Measurements from ENCODE around the gene BCL2L1. TPM values are rescaled to one million over a fixed set of nuclear protein-coding genes. Genes with fewer than 3 reads are reported as not detected.

The BCL2L1 gene
- total and polyA plus RNA-seq, 2 donors (not counting 3 experiments of a cell fraction or from before 2014, with no cell fraction given) = 78.0 to 101 TPM

DNA sequence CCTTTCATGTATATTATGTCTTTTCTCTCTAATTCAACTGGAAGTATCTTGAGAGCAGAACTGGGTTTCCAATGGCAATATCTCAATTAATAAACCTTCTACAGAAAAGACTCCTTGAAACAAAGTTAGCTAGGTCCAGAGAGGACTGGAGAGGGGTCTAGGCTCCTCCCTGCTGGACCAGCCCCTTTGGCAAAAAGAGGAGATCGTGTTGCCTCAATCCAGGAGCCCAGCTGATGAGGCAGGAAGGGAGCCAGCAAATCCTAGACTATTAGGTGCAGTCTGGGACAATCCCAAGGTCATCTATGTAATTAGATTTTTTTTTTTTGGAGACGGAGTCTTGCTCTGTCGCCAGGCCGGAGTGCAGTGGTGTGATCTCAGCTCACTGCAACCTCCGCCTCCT, 21.9 kb downstream of the BCL2L1 start:
- Histone ChIP-seq H3K27ac (ENCODE audit: insufficient read depth, low read depth, low read length) (peak overlapping the region; percentile 86), H3K9ac (replicated peaks; ENCODE audit: extremely low read depth, insufficient read depth, low read length) (no peak overlapping the region), H3K4me3 (replicated peaks in 1 of 3; ENCODE audit: insufficient read depth in 1 of 3, low read depth in 1 of 3, low read length in 3 of 3) (no peak overlapping the region), H3K9me3 (replicated peaks; ENCODE audit: control insufficient read depth, insufficient read depth, low read length) (no peaks in the 10 kb centered on the region), H3K36me3 (ENCODE audit: control insufficient read depth in 2 of 2, extremely low read depth in 1 of 2, insufficient read depth in 2 of 2, low read length in 2 of 2) (peaks cover 0 to 1% of the 10 kb centered on the region in 2 experiments), H3K27me3 (ENCODE audit: control insufficient read depth in 2 of 2, insufficient read depth in 2 of 2, low read length in 2 of 2) (no peaks in the 10 kb centered on the region), H4K20me1 (replicated peaks; ENCODE audit: control insufficient read depth, extremely low read depth, insufficient read depth, low read length) (no peaks in the 10 kb centered on the region), H3K79me2 (ENCODE audit: control insufficient read depth, insufficient read depth, low read length) (peaks cover 81% of the 10 kb centered on the region), H3K4me2 (ENCODE audit: insufficient read depth, low read length) (no peak overlapping the region), H3K9me1 (replicated peaks; ENCODE audit: control insufficient read depth, extremely low read depth, insufficient read depth, low read length) (no peaks in the 10 kb centered on the region), H2AFZ (ENCODE audit: low read depth, low read length) (no peak overlapping the region), H3K4me1 (ENCODE audit: control insufficient read depth, extremely low read depth, insufficient read depth, low read length) (peaks cover 55% of the 10 kb centered on the region)
- POLR2A ChIA-PET = no interaction called here
- FAIRE-seq (no peak), DNase-seq (ENCODE audit: low read depth, low spot score) (no peak)
- intact Hi-C loops (cut with micrococcal nuclease) (no loop called here), dilution Hi-C loops (cut with MboI; ENCODE audit: extremely low pct_ligation_motif_present, low sequenced_read_pairs) (no loop called here)
- no TSS peak for BruUV-seq (replicated peaks)
- TF ChIP-seq POLR2AphosphoS5 (IDR thresholded peaks at IDR 0.05; ENCODE audit: insufficient read depth, low read depth, low read length) = no peak
- no peak for TF ChIP-seq FOS (IDR thresholded peaks at IDR 0.05; ENCODE audit: borderline replicate concordance, insufficient read depth, low read length)
- no peak for TF ChIP-seq POLR2A (IDR thresholded peaks at IDR 0.05; ENCODE audit: low read depth, low read length)
- TF ChIP-seq JUN (IDR thresholded peaks at IDR 0.05; ENCODE audit: borderline replicate concordance, insufficient read depth, insufficient read length, low read depth) = no peak
- TF ChIP-seq, protein P1, sequence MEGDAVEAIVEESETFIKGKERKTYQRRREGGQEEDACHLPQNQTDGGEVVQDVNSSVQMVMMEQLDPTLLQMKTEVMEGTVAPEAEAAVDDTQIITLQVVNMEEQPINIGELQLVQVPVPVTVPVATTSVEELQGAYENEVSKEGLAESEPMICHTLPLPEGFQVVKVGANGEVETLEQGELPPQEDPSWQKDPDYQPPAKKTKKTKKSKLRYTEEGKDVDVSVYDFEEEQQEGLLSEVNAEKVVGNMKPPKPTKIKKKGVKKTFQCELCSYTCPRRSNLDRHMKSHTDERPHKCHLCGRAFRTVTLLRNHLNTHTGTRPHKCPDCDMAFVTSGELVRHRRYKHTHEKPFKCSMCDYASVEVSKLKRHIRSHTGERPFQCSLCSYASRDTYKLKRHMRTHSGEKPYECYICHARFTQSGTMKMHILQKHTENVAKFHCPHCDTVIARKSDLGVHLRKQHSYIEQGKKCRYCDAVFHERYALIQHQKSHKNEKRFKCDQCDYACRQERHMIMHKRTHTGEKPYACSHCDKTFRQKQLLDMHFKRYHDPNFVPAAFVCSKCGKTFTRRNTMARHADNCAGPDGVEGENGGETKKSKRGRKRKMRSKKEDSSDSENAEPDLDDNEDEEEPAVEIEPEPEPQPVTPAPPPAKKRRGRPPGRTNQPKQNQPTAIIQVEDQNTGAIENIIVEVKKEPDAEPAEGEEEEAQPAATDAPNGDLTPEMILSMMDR (IDR thresholded peaks at IDR 0.05; ENCODE audit: extremely low read depth in 1 of 2, insufficient read depth in 1 of 2, low read depth in 1 of 2, low read length in 2 of 2) = no peak
- TF ChIP-seq, protein P2, sequence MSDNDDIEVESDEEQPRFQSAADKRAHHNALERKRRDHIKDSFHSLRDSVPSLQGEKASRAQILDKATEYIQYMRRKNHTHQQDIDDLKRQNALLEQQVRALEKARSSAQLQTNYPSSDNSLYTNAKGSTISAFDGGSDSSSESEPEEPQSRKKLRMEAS (IDR thresholded peaks at IDR 0.05; ENCODE audit: insufficient read depth, insufficient read length) = no peak
- no peak for TF ChIP-seq EZH2 (IDR thresholded peaks at IDR 0.05; ENCODE audit: borderline replicate concordance, low read depth, low read length, severe bottlenecking)
- TF ChIP-seq GATA2 (IDR thresholded peaks at IDR 0.05; ENCODE audit: insufficient read depth, insufficient read length, low read depth, low read length) = no peak
- TF ChIP-seq MYC (IDR thresholded peaks at IDR 0.05; ENCODE audit: low read depth, low read length) = no peak
- CTCF ChIA-PET = interaction anchor here (1.0 to 4.6 kb wide), 4 partner anchors 22 to 88 kb away, joined by 3 to 47 read pairs (median 14); partner anchors contain the start of gene BCL2L1

Data from endothelial cell of umbilical vein (primary cell).